Lung (tissue), 12 donors: ENCODE results near the gene HEXD. TPM values are rescaled to one million over a fixed set of nuclear protein-coding genes. Genes with fewer than 3 reads are reported as not detected.
A peak's percentile ranks its signal among the peaks of the same experiment; 100 is the strongest.

ENCODE experiments used
- ATAC-seq: fragments of 200-7000 bp; cut with Tn5 transposase; one replicate; pipeline ENCODE4 v1.9.1; 2020; ENCODE audit warnings: moderate number of reproducible peaks; ENCODE audit not compliant: insufficient read depth, low FRiP score
- DNase-seq, 3 donors: peaks; one replicate each; pipeline ENCODE4 v3.0.0-alpha.2; 2013 to 2017
- H3K27ac ChIP-seq, 2 donors: one replicate each; pipeline ENCODE4 v1.5.1; 2013; ENCODE audit warnings: mild to moderate bottlenecking in 2 of 2, moderate library complexity in 2 of 2, control low read depth in 1 of 2, inconsistent platforms in 1 of 2, low read depth in 1 of 2, low read length in 1 of 2
- H3K27me3 ChIP-seq, 3 donors: one replicate each; pipeline ENCODE4 v1.5.1; 2013; ENCODE audit warnings: low read length in 2 of 3; ENCODE audit not compliant: control insufficient read depth in 3 of 3, insufficient read depth in 3 of 3
- H3K36me3 ChIP-seq, 4 donors: one replicate each; pipeline ENCODE4 v1.5.1; 2013; ENCODE audit warnings: low read length in 4 of 4, mild to moderate bottlenecking in 1 of 4, moderate library complexity in 1 of 4; ENCODE audit not compliant: control insufficient read depth in 4 of 4, insufficient read depth in 4 of 4
- H3K4me1 ChIP-seq, 5 donors: one replicate each; pipeline ENCODE4 v1.5.1; 2013; ENCODE audit warnings: low read length in 5 of 5, mild to moderate bottlenecking in 2 of 5, moderate library complexity in 1 of 5; ENCODE audit not compliant: control insufficient read depth in 5 of 5, insufficient read depth in 5 of 5
- H3K4me3 ChIP-seq: one replicate; pipeline ENCODE4 v1.5.1; 2013; ENCODE audit warnings: mild to moderate bottlenecking, control low read depth, moderate library complexity
- H3K9ac ChIP-seq, 2 donors: one replicate each; pipeline ENCODE4 v1.5.1; 2013; ENCODE audit warnings: low read length in 2 of 2, control low read depth in 1 of 2; ENCODE audit not compliant: insufficient read depth in 1 of 2
- H3K9me3 ChIP-seq, 4 donors: one replicate each; pipeline ENCODE4 v1.5.1; 2013; ENCODE audit warnings: low read length in 3 of 4, mild to moderate bottlenecking in 1 of 4, moderate library complexity in 1 of 4; ENCODE audit not compliant: control insufficient read depth in 4 of 4, insufficient read depth in 3 of 4
- CTCF ChIP-seq: IDR thresholded peaks from 2 replicates; pipeline ENCODE4 v1.5.1; 2012; ENCODE audit warnings: mild to moderate bottlenecking; ENCODE audit errors: control extremely low read depth, extremely low read depth
- WGBS, 2 donors: extraction: QIAGEN DNeasy Blood & Tissue Kit; methylation state at CpG; one replicate each; pipeline ENCODE4 v1.1.7; 2013; 5-methylcytosine and 5-hydroxymethylcytosine counted together
- polyA plus RNA-seq, 2 donors: library from polyadenylated mRNA; stranded (reverse); fragments of 200-250 nt; gene quantifications; one replicate each; pipeline ENCODE4 v1.2.1, GENCODE V29; 2013
- total RNA-seq, 2 donors: library from RNA; depleted of rRNA in 1 of 2; stranded (reverse); fragments of >200 nt in 1 of 2; gene quantifications; one replicate each; pipeline ENCODE4 v1.2.1, GENCODE V29; 2014 to 2021
- donor health status: control.
- donor health status: control.
- donor health status: Bipolar disorder and iron deficiency.
- donor health status: healthy.
- donor health status: DM: yes; HTN: yes; CAD: no.

The HEXD gene
- total and polyA plus RNA-seq, 4 donors: 28.4 to 57.3 (median 37.4) TPM

DNA sequence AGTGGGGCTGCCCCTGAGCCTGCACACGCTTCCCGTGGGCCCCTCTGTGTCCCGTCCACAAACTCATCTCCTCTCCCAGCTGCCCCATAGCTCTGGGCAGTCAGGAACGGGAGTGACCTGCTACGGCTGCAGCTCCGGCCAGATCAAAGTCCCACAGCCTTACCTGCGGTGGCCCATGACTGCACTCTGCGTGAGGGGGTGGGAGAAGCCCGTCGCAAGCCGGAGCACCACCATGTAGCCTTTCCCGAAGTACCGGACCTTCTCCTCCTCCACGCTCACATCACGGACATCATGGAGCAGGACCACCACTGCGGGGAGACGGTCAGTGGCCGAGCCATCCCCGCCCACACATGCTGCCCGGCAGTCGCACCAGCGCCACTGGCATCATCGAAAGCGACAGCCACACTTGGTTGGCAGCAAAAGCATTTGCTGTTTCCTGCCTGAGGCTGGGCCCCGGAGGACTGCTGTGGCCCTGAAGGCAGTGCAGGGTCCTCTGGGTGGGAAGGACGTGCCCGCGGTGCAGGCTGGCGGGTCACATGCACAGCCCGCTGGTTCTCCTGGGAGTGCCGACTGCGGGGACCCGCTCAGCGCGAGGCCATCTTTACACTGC is 26.2 kb downstream of the HEXD start:
- Histone ChIP-seq H3K9me3 (no peaks in the 10 kb centered on the region), H3K4me3 (no peak overlapping the region), H3K27me3 (no peaks in the 10 kb centered on the region), H3K36me3 (peaks cover 0 to 50% (median 5%) of the 10 kb centered on the region in 4 donors), H3K27ac (peak overlapping the region in 1 of 2 donors; percentile 36), H3K4me1 (peaks cover 0 to 16% (median 2%) of the 10 kb centered on the region in 5 donors), H3K9ac (no peak overlapping the region)
- ATAC-seq (no peak), DNase-seq (no peak)
- WGBS, 2 donors: 92% methylated on average over 35 of the region's 35 CpGs
- TF ChIP-seq CTCF: no peak

- peaks cover 0 to 50% (median 5%) of the 10 kb centered on the region in 4 donors for H3K36me3 ChIP-seq
- H3K9me3 ChIP-seq: no peaks in the 10 kb centered on the region
- DNase-seq (no peak), ATAC-seq (no peak)
- no peak overlapping the region for H3K4me3 ChIP-seq
- H3K4me1 ChIP-seq: peaks cover 0 to 20% (median 5%) of the 10 kb centered on the region in 5 donors
- 42 to 44% methylated on average over 18 to 19 of the region's 19 CpGs for WGBS, 2 donors
- H3K27me3 ChIP-seq: no peaks in the 10 kb centered on the region
- TF ChIP-seq CTCF: no peak
- no peak overlapping the region for H3K9ac ChIP-seq
- peak overlapping the region in 1 of 2 donors; percentile 36 for H3K27ac ChIP-seq
Measured at GRCh38 chr17:82444941-82445521, 26.9 kb downstream of the HEXD start.

GRCh38 chr17:82445542-82445941 is 27.4 kb downstream of the HEXD start:
- no peaks in the 10 kb centered on the region for H3K9me3 ChIP-seq
- no peak overlapping the region for H3K9ac ChIP-seq
- no peak for TF ChIP-seq CTCF
- no peaks in the 10 kb centered on the region for H3K27me3 ChIP-seq
- no peak overlapping the region for H3K4me3 ChIP-seq
- H3K4me1 ChIP-seq: peaks cover 0 to 20% (median 5%) of the 10 kb centered on the region in 5 donors
- DNase-seq (no peak), ATAC-seq (no peak)
- peak overlapping the region in 1 of 2 donors; percentile 28 for H3K27ac ChIP-seq
- WGBS, 2 donors: 80 to 88% methylated on average over 12 to 13 of the region's 13 CpGs
- H3K36me3 ChIP-seq: peaks cover 0 to 47% (median 7%) of the 10 kb centered on the region in 4 donors
